Upper lobe of left lung (tissue), 6 donors: ENCODE measurements around the gene PHC1. TPM values are rescaled to one million over a fixed set of nuclear protein-coding genes. Genes with fewer than 3 reads are reported as not detected.

Source experiments
- ATAC-seq, 2 donors: fragments of 200-7000 bp; cut with Tn5 transposase; one replicate each; pipeline ENCODE4 v1.9.1; 2022; ENCODE audit warnings: mild to moderate bottlenecking in 2 of 2, moderate library complexity in 2 of 2; ENCODE audit not compliant: low FRiP score in 2 of 2
- DNase-seq, 2 donors: peaks; one replicate each; pipeline ENCODE4 v3.0.0-alpha.2; 2019 to 2020
- H3K27ac ChIP-seq, 4 donors: fragments of 200-600 bp; sonication (generic); one replicate each; pipeline ENCODE4 v1.5.1; 2016 to 2019
- H3K27me3 ChIP-seq, 4 donors: fragments of 200-600 bp; sonication (generic); one replicate each; pipeline ENCODE4 v1.5.1; 2017 to 2019
- H3K36me3 ChIP-seq, 4 donors: fragments of 200-600 bp; sonication (generic); one replicate each; pipeline ENCODE4 v1.5.1; 2016 to 2019
- H3K4me1 ChIP-seq, 4 donors: fragments of 200-600 bp; sonication (generic); one replicate each; pipeline ENCODE4 v1.5.1; 2018 to 2019
- H3K4me3 ChIP-seq, 4 donors: fragments of 200-600 bp; sonication (generic); one replicate each; pipeline ENCODE4 v1.5.1; 2017 to 2019; ENCODE audit warnings: mild to moderate bottlenecking in 2 of 4, moderate library complexity in 1 of 4
- H3K9me3 ChIP-seq, 4 donors: fragments of 200-600 bp; sonication (generic); one replicate each; pipeline ENCODE4 v1.5.1; 2018 to 2019
- EP300 ChIP-seq, 4 donors: sonication (generic); formaldehyde crosslinking; IDR thresholded peaks; one replicate each; pipeline ENCODE4 v1.5.1; 2017; ENCODE audit warnings: antibody characterized with exemption in 4 of 4, control low read depth in 2 of 4
- POLR2A ChIP-seq, 4 donors: fragments of 450-650 bp; IDR thresholded peaks; one replicate each; pipeline ENCODE4 v1.5.1; 2016 to 2017; ENCODE audit warnings: antibody characterized with exemption in 4 of 4, mild to moderate bottlenecking in 2 of 4
- POLR2AphosphoS5 ChIP-seq, 2 donors: sonication (generic); formaldehyde crosslinking; IDR thresholded peaks; one replicate each; pipeline ENCODE4 v1.5.1; 2017; ENCODE audit warnings: antibody characterized with exemption in 2 of 2
- WGBS, 2 donors: methylation state at CpG; one replicate each; pipeline ENCODE4 v1.1.5; 2017 to 2018; 5-methylcytosine and 5-hydroxymethylcytosine counted together
- total RNA-seq, 6 donors: library from RNA; depleted of rRNA in 4 of 6; stranded (reverse); fragments of >200 nt in 4 of 6; gene quantifications; one replicate each; pipeline versions ENCODE4 v1.1.0 to v1.2.1, GENCODE V29; 2016 to 2021
- TF ChIP-seq, protein P1 (sequence below), 6 experiments: fragments of 450-650 bp in 4 of 6; fragments of 200-600 bp in 2 of 6; sonication (generic) in 2 of 6; IDR thresholded peaks; one replicate each; pipeline ENCODE4 v1.5.1; 2016 to 2019; ENCODE audit warnings: antibody characterized with exemption in 6 of 6
- donor health status: DM: no; HTN: no; CAD: no; lungs with moderate emphysema.
- donor health status: DM: no; HTN: yes; CAD: no; lungs with severe emphysema.

Gene PHC1
- total RNA-seq, 6 donors from 2014 or later: 23.2 to 60.8 (median 32.1) TPM

DNA sequence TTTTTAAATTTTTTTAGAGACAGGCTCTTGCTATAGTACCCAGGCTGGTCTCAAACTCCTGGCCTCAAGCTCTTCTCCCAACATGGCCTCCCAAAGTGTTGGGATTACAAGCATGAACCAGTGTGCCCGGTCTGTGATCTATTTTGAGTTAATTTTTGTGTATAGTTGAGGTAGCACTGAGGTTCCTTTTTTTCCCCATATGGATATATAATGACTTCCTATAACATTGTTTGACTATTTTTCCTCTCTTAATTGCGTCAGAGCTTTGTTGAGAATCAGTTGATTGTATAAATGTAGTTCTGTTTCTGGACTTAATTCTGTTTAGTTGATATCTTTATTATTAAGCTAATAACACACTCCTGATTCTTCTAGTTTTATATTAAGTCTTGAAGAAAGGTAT, 43.8 kb downstream of the PHC1 start:
- Histone ChIP-seq H3K36me3 (no peaks in the 10 kb centered on the region), H3K27me3 (no peaks in the 10 kb centered on the region), H3K9me3 (no peaks in the 10 kb centered on the region), H3K4me1 (no peaks in the 10 kb centered on the region), H3K4me3 (no peak overlapping the region), H3K27ac (no peak overlapping the region)
- WGBS, 2 donors: 56 to 64% methylated on average over 2 of the region's 2 CpGs
- ATAC-seq (no peak), DNase-seq (no peak)
- no peak for TF ChIP-seq POLR2AphosphoS5 (IDR thresholded peaks at IDR 0.05)
- TF ChIP-seq EP300 (IDR thresholded peaks at IDR 0.05): no peak

DNA sequence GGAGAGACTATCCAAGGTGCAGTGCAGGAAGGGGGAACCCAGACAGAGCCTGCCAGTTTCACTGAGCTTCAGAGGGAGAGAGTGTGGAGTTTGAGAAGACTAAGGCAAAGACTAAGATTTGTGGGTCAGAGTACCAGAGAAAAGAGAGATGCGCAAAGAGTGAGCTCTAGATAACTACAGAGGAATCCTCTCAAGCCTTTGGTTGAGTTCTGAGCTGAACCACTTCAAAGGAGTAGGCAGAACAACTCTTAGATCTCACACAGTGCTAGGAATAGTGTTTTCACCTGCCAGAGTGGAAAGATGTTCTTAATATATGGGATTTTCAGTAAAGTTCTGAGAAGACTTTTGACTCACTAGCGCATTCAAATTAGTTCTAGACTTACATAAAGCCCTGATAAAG, 45.9 kb downstream of the PHC1 start:
- 93 to 97% methylated on average over 2 of the region's 2 CpGs for WGBS, 2 donors
- no peaks in the 10 kb centered on the region for H3K36me3 ChIP-seq
- H3K4me3 ChIP-seq: no peak overlapping the region
- DNase-seq (no peak), ATAC-seq (no peak)
- no peaks in the 10 kb centered on the region for H3K4me1 ChIP-seq
- no peaks in the 10 kb centered on the region for H3K27me3 ChIP-seq
- H3K27ac ChIP-seq: no peak overlapping the region
- no peaks in the 10 kb centered on the region for H3K9me3 ChIP-seq
- TF ChIP-seq POLR2A (IDR thresholded peaks at IDR 0.05) (no peak), EP300 (IDR thresholded peaks at IDR 0.05) (no peak), POLR2AphosphoS5 (IDR thresholded peaks at IDR 0.05) (no peak)
- TF ChIP-seq, protein P1, sequence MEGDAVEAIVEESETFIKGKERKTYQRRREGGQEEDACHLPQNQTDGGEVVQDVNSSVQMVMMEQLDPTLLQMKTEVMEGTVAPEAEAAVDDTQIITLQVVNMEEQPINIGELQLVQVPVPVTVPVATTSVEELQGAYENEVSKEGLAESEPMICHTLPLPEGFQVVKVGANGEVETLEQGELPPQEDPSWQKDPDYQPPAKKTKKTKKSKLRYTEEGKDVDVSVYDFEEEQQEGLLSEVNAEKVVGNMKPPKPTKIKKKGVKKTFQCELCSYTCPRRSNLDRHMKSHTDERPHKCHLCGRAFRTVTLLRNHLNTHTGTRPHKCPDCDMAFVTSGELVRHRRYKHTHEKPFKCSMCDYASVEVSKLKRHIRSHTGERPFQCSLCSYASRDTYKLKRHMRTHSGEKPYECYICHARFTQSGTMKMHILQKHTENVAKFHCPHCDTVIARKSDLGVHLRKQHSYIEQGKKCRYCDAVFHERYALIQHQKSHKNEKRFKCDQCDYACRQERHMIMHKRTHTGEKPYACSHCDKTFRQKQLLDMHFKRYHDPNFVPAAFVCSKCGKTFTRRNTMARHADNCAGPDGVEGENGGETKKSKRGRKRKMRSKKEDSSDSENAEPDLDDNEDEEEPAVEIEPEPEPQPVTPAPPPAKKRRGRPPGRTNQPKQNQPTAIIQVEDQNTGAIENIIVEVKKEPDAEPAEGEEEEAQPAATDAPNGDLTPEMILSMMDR (IDR thresholded peaks at IDR 0.05): no peak

DNA sequence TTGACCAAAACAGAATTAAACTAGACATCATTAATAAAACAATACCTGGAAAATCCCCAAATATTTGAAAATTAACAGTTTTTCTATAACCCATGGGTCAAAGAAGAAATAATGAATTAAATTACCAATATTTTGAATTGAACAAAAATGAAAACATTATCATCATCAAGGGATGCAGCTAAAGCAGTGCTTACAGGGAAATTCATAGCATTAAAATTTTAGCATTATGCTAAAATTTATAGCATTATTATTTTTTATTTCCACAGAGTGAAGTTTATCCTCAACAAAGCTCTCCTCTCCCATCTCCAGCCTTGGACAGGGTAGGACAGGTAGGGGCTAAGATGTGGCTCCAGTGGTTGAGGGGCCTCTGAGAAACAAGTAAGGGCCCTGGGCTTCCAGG, 54.5 kb downstream of the PHC1 start:
- H3K27ac ChIP-seq: no peak overlapping the region
- no peaks in the 10 kb centered on the region for H3K36me3 ChIP-seq
- no peak for TF ChIP-seq POLR2AphosphoS5 (IDR thresholded peaks at IDR 0.05)
- TF ChIP-seq EP300 (IDR thresholded peaks at IDR 0.05): no peak
- TF ChIP-seq, protein P1 (IDR thresholded peaks at IDR 0.05): no peak
- TF ChIP-seq POLR2A (IDR thresholded peaks at IDR 0.05): no peak
- peaks cover 14 to 30% (median 18%) of the 10 kb centered on the region in 4 donors for H3K9me3 ChIP-seq
- H3K4me3 ChIP-seq: no peak overlapping the region
- no peaks in the 10 kb centered on the region for H3K4me1 ChIP-seq
- ATAC-seq: no peak
- no peaks in the 10 kb centered on the region for H3K27me3 ChIP-seq
- DNase-seq: no peak

DNA sequence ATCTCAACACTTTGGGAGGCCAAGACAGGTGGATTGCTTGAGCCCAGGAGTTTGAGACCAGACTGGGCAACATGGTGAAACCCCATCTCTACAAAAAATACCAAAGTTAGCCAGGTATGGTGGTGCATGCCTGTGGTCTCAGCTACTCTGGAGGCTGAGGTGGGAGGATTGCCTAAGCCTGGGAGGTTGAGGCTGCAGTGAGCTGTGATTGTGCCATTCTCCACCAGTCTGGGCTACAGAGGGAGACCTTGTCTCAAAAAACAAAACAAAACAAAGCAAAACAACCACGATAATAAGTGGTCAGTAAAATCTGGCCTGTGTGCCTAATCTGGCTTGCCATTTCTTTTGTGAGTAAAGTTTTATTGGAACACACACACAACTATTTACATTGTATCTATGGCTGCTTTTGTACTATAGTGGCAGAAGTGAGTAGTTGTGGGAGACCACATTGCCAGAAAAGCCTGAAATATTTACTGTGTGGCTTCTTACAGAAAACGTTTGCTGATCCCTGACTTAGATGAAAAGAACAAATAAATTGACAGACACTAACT, 55.6 kb downstream of the PHC1 start:
- 55 to 57% methylated on average over 2 of the region's 2 CpGs for WGBS, 2 donors
- no peak for ATAC-seq
- H3K27ac ChIP-seq: no peak overlapping the region
- no peak overlapping the region for H3K4me3 ChIP-seq
- no peaks in the 10 kb centered on the region for H3K36me3 ChIP-seq
- H3K4me1 ChIP-seq: no peaks in the 10 kb centered on the region
- DNase-seq: no peak
- H3K27me3 ChIP-seq: no peaks in the 10 kb centered on the region
- TF ChIP-seq POLR2AphosphoS5 (IDR thresholded peaks at IDR 0.05): no peak
- TF ChIP-seq, protein P1 (IDR thresholded peaks at IDR 0.05): no peak
- no peak for TF ChIP-seq EP300 (IDR thresholded peaks at IDR 0.05)
- TF ChIP-seq POLR2A (IDR thresholded peaks at IDR 0.05): no peak
- H3K9me3 ChIP-seq: peaks cover 14 to 30% (median 19%) of the 10 kb centered on the region in 4 donors

DNA sequence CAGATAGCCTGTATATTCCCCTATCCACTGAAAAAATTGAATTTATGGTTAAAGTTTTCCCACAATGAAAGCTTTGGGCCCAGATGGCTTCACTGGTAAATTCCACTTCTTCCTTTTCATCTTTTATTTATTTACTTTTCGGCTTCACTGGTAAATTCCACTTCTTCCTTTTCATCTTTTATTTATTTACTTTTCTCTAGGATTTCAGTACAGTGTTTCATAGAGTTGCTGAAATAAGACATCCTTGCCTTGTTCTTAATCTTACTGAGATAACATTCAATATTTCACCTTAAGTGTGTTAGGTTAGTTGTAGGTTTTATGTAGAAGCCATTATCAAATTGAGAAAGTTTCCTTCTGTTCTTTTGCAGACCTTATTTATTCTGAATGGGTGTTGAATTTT, 56.1 kb downstream of the PHC1 start:
- H3K4me1 ChIP-seq: no peaks in the 10 kb centered on the region
- TF ChIP-seq POLR2AphosphoS5 (IDR thresholded peaks at IDR 0.05): no peak
- TF ChIP-seq, protein P1 (IDR thresholded peaks at IDR 0.05): no peak
- TF ChIP-seq POLR2A (IDR thresholded peaks at IDR 0.05): no peak
- no peak for TF ChIP-seq EP300 (IDR thresholded peaks at IDR 0.05)
- H3K36me3 ChIP-seq: no peaks in the 10 kb centered on the region
- no peak overlapping the region for H3K27ac ChIP-seq
- no peak for ATAC-seq
- H3K9me3 ChIP-seq: peaks cover 14 to 30% (median 19%) of the 10 kb centered on the region in 4 donors
- no peak for DNase-seq
- WGBS, 2 donors: 35 to 47% methylated on average over 1 of the region's 1 CpG
- H3K4me3 ChIP-seq: no peak overlapping the region
- no peaks in the 10 kb centered on the region for H3K27me3 ChIP-seq
